DMS53 treated with DMSO at 0.1 percent for 48 hours (cell line): ENCODE measurements around the gene TMEM239.
"Not testable (repeated sequence)": the region's sequence is repeated elsewhere in the genome, so short reads cannot be mapped to it uniquely, and the experiment has no call there.

Experiments
- DNase-seq: peaks from one replicate; lab custom pipeline; 2025; ENCODE audit not compliant: unreplicated experiment; lab: John Stamatoyannopoulos, UW

The TMEM239 gene

GRCh38 chr20:2820084-2820895, 4.1 kb downstream of the TMEM239 start:
- DNase-seq = no peak

- no peak for DNase-seq
Observed at GRCh38 chr20:2820896-2821869, 5.0 kb downstream of the TMEM239 start.

GRCh38 chr20:2822073-2822472, 5.9 kb downstream of the TMEM239 start:
- no peak for DNase-seq

- no peak for DNase-seq
Observed at GRCh38 chr20:2825761-2826160, 9.6 kb downstream of the TMEM239 start.

GRCh38 chr20:2826655-2827054, 10.5 kb downstream of the TMEM239 start:
- no peak for DNase-seq

- DNase-seq = no peak
Observed at GRCh38 chr20:2829376-2829775, 13.2 kb downstream of the TMEM239 start.

GRCh38 chr20:2831206-2831605, 15.0 kb downstream of the TMEM239 start:
- DNase-seq = not testable (repeated sequence)

GRCh38 chr20:2833761-2834160, 17.6 kb downstream of the TMEM239 start:
- no peak for DNase-seq

- no peak for DNase-seq
Observed at GRCh38 chr20:2834401-2835110, 18.4 kb downstream of the TMEM239 start.

GRCh38 chr20:2835331-2835796, 19.2 kb downstream of the TMEM239 start:
- DNase-seq = no peak

- DNase-seq = no peak
Observed at GRCh38 chr20:2836035-2836434, 19.9 kb downstream of the TMEM239 start.

GRCh38 chr20:2837221-2837960, 21.2 kb downstream of the TMEM239 start:
- DNase-seq = no peak

GRCh38 chr20:2838170-2838797, 22.1 kb downstream of the TMEM239 start:
- no peak for DNase-seq

- no peak for DNase-seq
Observed at GRCh38 chr20:2838847-2839671, 22.9 kb downstream of the TMEM239 start.

GRCh38 chr20:2839732-2840137, 23.6 kb downstream of the TMEM239 start:
- no peak for DNase-seq

- DNase-seq = peak; percentile 72
Observed at GRCh38 chr20:2840138-2840966, 24.2 kb downstream of the TMEM239 start, which contains the start of the genes PCED1A and VPS16. PCED1A (minus strand) TSS chr20:2840655; CDS start chr20:2839912, 743 bp downstream. VPS16 (plus strand) TSS chr20:2840745; CDS start chr20:2840775, 30 bp downstream.

GRCh38 chr20:2840967-2841531, 24.9 kb downstream of the TMEM239 start:
- DNase-seq = peak; percentile 33

- DNase-seq = no peak
Observed at GRCh38 chr20:2845607-2846006, 29.4 kb downstream of the TMEM239 start.
